PC-9 (cell line): Measurements from ENCODE around the gene SCGB1A1. TPM values are rescaled to one million over a fixed set of nuclear protein-coding genes. Genes with fewer than 3 reads are reported as not detected.
A peak's percentile ranks its signal among the peaks of the same experiment; 100 is the strongest.
"Not testable (repeated sequence)": the region's sequence is repeated elsewhere in the genome, so short reads cannot be mapped to it uniquely, and the experiment has no call there.

Experiments
- BruUV-seq: library from RNA; stranded (reverse); fragments of 400-500 nt; replicated peaks from 2 replicates; lab custom pipeline; 2021; lab: Mats Ljungman, UMichigan
- CTCF ChIA-PET: fragments of 300-600 bp; sonication (Branson Sonifier 250); formaldehyde crosslinking; loops from one replicate; lab custom pipeline; 2022; ENCODE audit warnings: antibody characterized with exemption; lab: Charles Lee
- POLR2A ChIA-PET: fragments of 300-600 bp; sonication (Branson Sonifier 250); formaldehyde crosslinking; loops from one replicate; lab custom pipeline; 2022; ENCODE audit warnings: antibody characterized with exemption; ENCODE audit not compliant: unreplicated experiment; lab: Charles Lee
- DNase-seq, 2 experiments: peaks; one replicate each; pipeline versions ENCODE4 v3.0.0 to v3.0.0-alpha.2; 2015 to 2022; ENCODE audit warnings: mixed read lengths in 1 of 2
- H2AFZ ChIP-seq: fragments of 200-600 bp; sonication (generic); 2 replicates; pipeline ENCODE4 v1.8.1; 2017; ENCODE audit warnings: antibody characterized with exemption
- H3F3A ChIP-seq: fragments of 200-600 bp; sonication (generic); 2 replicates; pipeline ENCODE4 v1.8.1; 2017; ENCODE audit warnings: antibody characterized with exemption, mild to moderate bottlenecking, low read depth; ENCODE audit not compliant: insufficient read depth
- H3K27ac ChIP-seq: fragments of 200-600 bp; sonication (generic); 2 replicates; pipeline ENCODE4 v1.6.1; 2016; ENCODE audit warnings: mixed run types
- H3K27me3 ChIP-seq: fragments of 200-600 bp; sonication (generic); 2 replicates; pipeline ENCODE4 v1.6.1; 2016; ENCODE audit warnings: low read depth, mixed run types; ENCODE audit not compliant: insufficient read depth
- H3K36me3 ChIP-seq: fragments of 200-600 bp; sonication (generic); 2 replicates; pipeline ENCODE4 v1.6.1; 2016; ENCODE audit warnings: low read depth, mixed run types
- H3K4me1 ChIP-seq: fragments of 200-600 bp; sonication (generic); replicated peaks from 2 replicates; pipeline ENCODE4 v1.6.1; 2016; ENCODE audit warnings: mixed run types; ENCODE audit not compliant: insufficient read depth
- H3K4me2 ChIP-seq: fragments of 200-600 bp; sonication (generic); 2 replicates; pipeline ENCODE4 v1.6.1; 2017; ENCODE audit warnings: mixed run types
- H3K4me3 ChIP-seq: fragments of 200-600 bp; sonication (generic); 2 replicates; pipeline ENCODE4 v1.6.1; 2016; ENCODE audit warnings: mixed run types
- H3K79me2 ChIP-seq: fragments of 200-600 bp; sonication (generic); 2 replicates; pipeline ENCODE4 v1.6.1; 2017; ENCODE audit warnings: low read depth, mixed run types
- H3K9me2 ChIP-seq: fragments of 200-600 bp; sonication (generic); 2 replicates; pipeline ENCODE4 v1.8.1; 2017; ENCODE audit warnings: mild to moderate bottlenecking; ENCODE audit not compliant: insufficient read depth
- H3K9me3 ChIP-seq: fragments of 200-600 bp; sonication (generic); 2 replicates; pipeline ENCODE4 v1.8.1; 2016; ENCODE audit warnings: low read depth; ENCODE audit not compliant: insufficient read depth
- H4K20me1 ChIP-seq: fragments of 200-600 bp; sonication (generic); 2 replicates; pipeline ENCODE4 v1.8.1; 2017; ENCODE audit not compliant: insufficient read depth
- EZH2 ChIP-seq: fragments of 200-600 bp; sonication (generic); IDR thresholded peaks from 2 replicates; pipeline ENCODE4 v1.8.0; 2017; ENCODE audit warnings: antibody characterized with exemption, low read depth
- intact Hi-C: fragments of 100-400 bp; cut with micrococcal nuclease; formaldehyde crosslinking; loops from one replicate; pipeline ENCODE4 v1.10.0; 2022; ENCODE audit not compliant: unreplicated experiment
- total RNA-seq: library from RNA; stranded (reverse); gene quantifications from 2 replicates; pipeline ENCODE4 v1.2.3, GENCODE V29; 2021
- TF ChIP-seq, protein P1 (sequence below): fragments of 200-600 bp; sonication (generic); conservative IDR thresholded peaks from 2 replicates; pipeline ENCODE4 v1.6.1; 2017; ENCODE audit warnings: mixed run types, antibody characterized with exemption, mild to moderate bottlenecking, moderate library complexity

The SCGB1A1 gene
- total RNA-seq, 1 experiment from 2014 or later, result not detected

GRCh38 chr11:62446091-62446490 lies 27.3 kb downstream of the SCGB1A1 start:
- TF ChIP-seq EZH2, result no peak
- TF ChIP-seq, protein P1, sequence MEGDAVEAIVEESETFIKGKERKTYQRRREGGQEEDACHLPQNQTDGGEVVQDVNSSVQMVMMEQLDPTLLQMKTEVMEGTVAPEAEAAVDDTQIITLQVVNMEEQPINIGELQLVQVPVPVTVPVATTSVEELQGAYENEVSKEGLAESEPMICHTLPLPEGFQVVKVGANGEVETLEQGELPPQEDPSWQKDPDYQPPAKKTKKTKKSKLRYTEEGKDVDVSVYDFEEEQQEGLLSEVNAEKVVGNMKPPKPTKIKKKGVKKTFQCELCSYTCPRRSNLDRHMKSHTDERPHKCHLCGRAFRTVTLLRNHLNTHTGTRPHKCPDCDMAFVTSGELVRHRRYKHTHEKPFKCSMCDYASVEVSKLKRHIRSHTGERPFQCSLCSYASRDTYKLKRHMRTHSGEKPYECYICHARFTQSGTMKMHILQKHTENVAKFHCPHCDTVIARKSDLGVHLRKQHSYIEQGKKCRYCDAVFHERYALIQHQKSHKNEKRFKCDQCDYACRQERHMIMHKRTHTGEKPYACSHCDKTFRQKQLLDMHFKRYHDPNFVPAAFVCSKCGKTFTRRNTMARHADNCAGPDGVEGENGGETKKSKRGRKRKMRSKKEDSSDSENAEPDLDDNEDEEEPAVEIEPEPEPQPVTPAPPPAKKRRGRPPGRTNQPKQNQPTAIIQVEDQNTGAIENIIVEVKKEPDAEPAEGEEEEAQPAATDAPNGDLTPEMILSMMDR, result no peak
- H2AFZ ChIP-seq, result no peak overlapping the region
- no peak for DNase-seq
- H3K9me3 ChIP-seq, result no peaks in the 10 kb centered on the region
- no peaks in the 10 kb centered on the region for H3K79me2 ChIP-seq
- intact Hi-C loops, result no loop called here
- H3K36me3 ChIP-seq, result no peaks in the 10 kb centered on the region
- peaks cover 8% of the 10 kb centered on the region; the same call in 1 of the 2 replicates for H3K4me1 ChIP-seq
- H3K9me2 ChIP-seq, result no peaks in the 10 kb centered on the region
- peaks cover 8% of the 10 kb centered on the region; the same call in 1 of the 2 replicates for H3F3A ChIP-seq
- no TSS peak for BruUV-seq
- H3K27ac ChIP-seq, result no peak overlapping the region
- no peaks in the 10 kb centered on the region for H4K20me1 ChIP-seq
- no peak overlapping the region for H3K4me3 ChIP-seq
- ChIA-PET POLR2A (no interaction called here), CTCF (interaction anchor here (0.6 kb wide), 1 partner anchor 831 kb away, joined by 6 read pairs; no protein-coding TSS in a partner anchor)
- H3K27me3 ChIP-seq, result no peaks in the 10 kb centered on the region
- H3K4me2 ChIP-seq, result no peak overlapping the region

GRCh38 chr11:62449451-62449851 lies 30.6 kb downstream of the SCGB1A1 start:
- H3K79me2 ChIP-seq, result no peaks in the 10 kb centered on the region
- no TSS peak for BruUV-seq
- peak in 1 of 2 experiments; percentile 76 for DNase-seq
- no peak overlapping the region for H3K4me3 ChIP-seq
- H3K4me1 ChIP-seq, result peaks cover 8% of the 10 kb centered on the region; the same call in 1 of the 2 replicates
- ChIA-PET CTCF (interaction anchor here (0.5 kb wide), 1 partner anchor 21 kb away, joined by 4 read pairs; no protein-coding TSS in a partner anchor), POLR2A (no interaction called here)
- H3K4me2 ChIP-seq, result 0 out of 2 replicates have a peak overlapping the region, but pooled peaks have one; percentile 0
- H3K9me2 ChIP-seq, result no peaks in the 10 kb centered on the region
- no peaks in the 10 kb centered on the region for H4K20me1 ChIP-seq
- H3K27ac ChIP-seq, result no peak overlapping the region
- 0 out of 2 replicates have a peak, but pooled peaks cover 5% of the 10 kb centered on the region for H3F3A ChIP-seq
- TF ChIP-seq EZH2, result no peak
- TF ChIP-seq, protein P1, result no peak
- intact Hi-C loops, result no loop called here
- H3K36me3 ChIP-seq, result no peaks in the 10 kb centered on the region
- no peaks in the 10 kb centered on the region for H3K27me3 ChIP-seq
- no peaks in the 10 kb centered on the region for H3K9me3 ChIP-seq
- no peak overlapping the region for H2AFZ ChIP-seq

DNA sequence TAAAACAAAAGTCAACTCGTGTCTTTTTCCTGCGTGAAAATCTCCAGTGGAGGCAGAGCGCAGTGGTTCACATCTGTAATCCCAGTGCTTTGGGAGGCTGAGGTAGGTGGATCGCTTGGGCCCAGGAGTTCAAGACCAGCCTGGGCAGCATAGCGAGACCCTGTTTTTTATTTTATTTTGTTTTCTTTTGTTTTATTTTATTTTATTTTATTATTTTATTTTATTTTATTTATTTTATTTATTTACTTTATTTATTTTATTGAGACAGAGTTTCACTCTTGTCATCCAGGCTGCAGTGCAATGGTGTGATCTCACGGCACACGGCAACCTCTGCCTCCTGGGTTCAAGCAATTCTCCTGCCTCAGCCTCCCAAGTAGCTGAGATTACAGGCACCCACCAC lies 31.1 kb downstream of the SCGB1A1 start:
- POLR2A ChIA-PET, H3K27me3 ChIP-seq, CTCF ChIA-PET: not testable (repeated sequence)

More for the DNA sequence above, 31.1 kb downstream of the SCGB1A1 start:
- H3K4me2 ChIP-seq, H3K4me3 ChIP-seq, H3K27ac ChIP-seq, intact Hi-C loops, DNase-seq, H3F3A ChIP-seq, H3K9me3 ChIP-seq, H3K79me2 ChIP-seq, BruUV-seq, H3K4me1 ChIP-seq, H4K20me1 ChIP-seq, H3K36me3 ChIP-seq, H2AFZ ChIP-seq, H3K9me2 ChIP-seq: not testable (repeated sequence)
